HCT116 (cell line): ENCODE results near the gene KISS1R. TPM values are rescaled to one million over a fixed set of nuclear protein-coding genes. Genes with fewer than 3 reads are reported as not detected.

Experiments
- ATAC-seq: fragments of 200-7000 bp; cut with Tn5 transposase; 2 replicates; pipeline ENCODE4 v1.9.1; 2020; ENCODE audit warnings: mild to moderate bottlenecking, moderate library complexity
- BruUV-seq: library from RNA; stranded (reverse); fragments of 400-500 nt; replicated peaks from 2 replicates; lab custom pipeline; 2021; lab: Mats Ljungman, UMichigan
- CTCF ChIA-PET: fragments of 300-600 bp; sonication (Branson Sonifier 250); formaldehyde crosslinking; loops from one replicate; lab custom pipeline; 2021; ENCODE audit warnings: antibody characterized with exemption; lab: Charles Lee
- POLR2A ChIA-PET: fragments of 300-600, 350-600 bp; sonication (Branson Sonifier 250); formaldehyde crosslinking; loops from one replicate; lab custom pipeline; 2021; ENCODE audit warnings: antibody characterized with exemption; lab: Charles Lee
- RAD21 ChIA-PET, 2 experiments: fragments of 300-600 bp; sonication (Branson Sonifier 250); formaldehyde crosslinking; loops; one replicate each; lab custom pipeline; 2023; ENCODE audit warnings: low total read pairs in 2 of 2; ENCODE audit not compliant: uncharacterized antibody in 2 of 2, unreplicated experiment in 2 of 2, low non-redundant PET in 1 of 2; lab: Charles Lee
- DNase-seq: peaks from one replicate; pipeline ENCODE4 v3.0.0-alpha.2; 2010; ENCODE audit warnings: low read depth, low spot score
- H2AFZ ChIP-seq: fragments of 200-600 bp; shearing (Covaris generic), sonication (generic); 2 replicates; pipeline ENCODE4 v1.6.1; 2017; ENCODE audit warnings: low read depth, mixed run types, mixed read lengths, antibody characterized with exemption, low read length; ENCODE audit not compliant: poor library complexity, severe bottlenecking
- H3K27ac ChIP-seq: 2 replicates; pipeline ENCODE4 v1.5.1; 2012; ENCODE audit warnings: low read depth, low read length
- H3K27me3 ChIP-seq: fragments of 200-600 bp; sonication (generic); 2 replicates; pipeline ENCODE4 v1.6.1; 2016; ENCODE audit warnings: mixed run types, low read length, mixed read lengths; ENCODE audit not compliant: insufficient read depth
- H3K36me3 ChIP-seq, 2 experiments: fragments of 200-500 bp in 1 of 2; fragments of 200-600 bp in 1 of 2; sonication (Bioruptor generic) in 1 of 2; sonication (generic) in 1 of 2; 2 replicates each; pipeline versions ENCODE4 v1.5.1 to v1.6.1; 2014 to 2016; ENCODE audit warnings: low read length in 2 of 2, inconsistent platforms in 1 of 2, mixed read lengths in 1 of 2, mixed run types in 1 of 2; ENCODE audit not compliant: insufficient read depth in 2 of 2, control insufficient read depth in 1 of 2
- H3K4me1 ChIP-seq, 2 experiments: fragments of 200-600 bp in 1 of 2; sonication (generic) in 1 of 2; 2 replicates each; pipeline versions ENCODE4 v1.5.1 to v1.6.1; 2012 to 2017; ENCODE audit warnings: low read length in 2 of 2, inconsistent platforms in 1 of 2, mild to moderate bottlenecking in 1 of 2, mixed read lengths in 1 of 2, mixed run types in 1 of 2, moderate library complexity in 1 of 2; ENCODE audit not compliant: insufficient read depth in 2 of 2, control insufficient read depth in 1 of 2
- H3K4me2 ChIP-seq: fragments of 200-600 bp; sonication (generic); 2 replicates; pipeline ENCODE4 v1.6.1; 2017; ENCODE audit warnings: mixed run types, low read length, mixed read lengths
- H3K4me3 ChIP-seq, 2 experiments: fragments of 200-600 bp in 1 of 2; sonication (generic) in 1 of 2; replicated peaks in 1 of 2; 2 replicates each; pipeline ENCODE4 v1.5.1; 2011 to 2016; ENCODE audit warnings: low read length in 2 of 2, control low read depth in 1 of 2, low read depth in 1 of 2, mild to moderate bottlenecking in 1 of 2, mixed read lengths in 1 of 2, mixed run types in 1 of 2
- H3K79me2 ChIP-seq: fragments of 200-600 bp; sonication (generic); 2 replicates; pipeline ENCODE4 v1.6.1; 2017; ENCODE audit warnings: mild to moderate bottlenecking, mixed run types, low read length, moderate library complexity, mixed read lengths; ENCODE audit not compliant: insufficient read depth
- H3K9ac ChIP-seq: fragments of 200-600 bp; sonication (generic); 2 replicates; pipeline ENCODE4 v1.6.1; 2016; ENCODE audit warnings: low read length, mixed read lengths
- H3K9me2 ChIP-seq: fragments of 200-600 bp; sonication (generic), shearing (Covaris generic); 2 replicates; pipeline ENCODE4 v1.6.1; 2017; ENCODE audit warnings: mixed run types, mild to moderate bottlenecking, moderate library complexity; ENCODE audit not compliant: insufficient read depth
- H3K9me3 ChIP-seq, 2 experiments: fragments of 200-500 bp in 1 of 2; fragments of 200-600 bp in 1 of 2; sonication (Bioruptor generic) in 1 of 2; sonication (generic) in 1 of 2; 2 replicates each; pipeline ENCODE4 v1.6.1; 2014 to 2017; ENCODE audit warnings: low read length in 2 of 2, mixed read lengths in 2 of 2, inconsistent platforms in 1 of 2, low read depth in 1 of 2, mild to moderate bottlenecking in 1 of 2, mixed run types in 1 of 2, moderate library complexity in 1 of 2; ENCODE audit not compliant: control insufficient read depth in 1 of 2, insufficient read depth in 1 of 2
- H4K20me1 ChIP-seq: fragments of 200-600 bp; sonication (generic), shearing (Covaris generic); 2 replicates; pipeline ENCODE4 v1.6.1; 2017; ENCODE audit warnings: mixed run types, mild to moderate bottlenecking, moderate library complexity; ENCODE audit not compliant: insufficient read depth
- ATF3 ChIP-seq: IDR thresholded peaks from 2 replicates; pipeline ENCODE4 v1.6.1; 2012
- MAX ChIP-seq: IDR thresholded peaks from 2 replicates; pipeline ENCODE4 v1.6.1; 2012
- POLR2A ChIP-seq: IDR thresholded peaks from 2 replicates; pipeline ENCODE4 v1.7.0; 2011; ENCODE audit warnings: borderline replicate concordance; ENCODE audit not compliant: insufficient read depth, insufficient read length; ENCODE audit errors: extremely low read depth
- POLR2AphosphoS5 ChIP-seq: IDR thresholded peaks from 2 replicates; pipeline ENCODE4 v1.6.1; 2011; ENCODE audit warnings: mild to moderate bottlenecking, low read depth, low read length, moderate library complexity
- RAD21 ChIP-seq: IDR thresholded peaks from 2 replicates; pipeline ENCODE4 v1.6.1; 2012; ENCODE audit warnings: low read depth, mild to moderate bottlenecking
- REST ChIP-seq: IDR thresholded peaks from 2 replicates; pipeline ENCODE4 v1.6.1; 2012; ENCODE audit warnings: low read depth
- SRF ChIP-seq: IDR thresholded peaks from 2 replicates; pipeline ENCODE4 v1.6.1; 2012; ENCODE audit warnings: low read depth
- ZBTB33 ChIP-seq: IDR thresholded peaks from 2 replicates; pipeline ENCODE4 v1.6.1; 2011; ENCODE audit warnings: mild to moderate bottlenecking, low read length, moderate library complexity; ENCODE audit not compliant: insufficient replicate concordance; ENCODE audit errors: extremely low read depth
- ZFX ChIP-seq: fragments of 450-650 bp; IDR thresholded peaks from 2 replicates; pipeline ENCODE4 v1.6.1; 2017
- ZNF274 ChIP-seq: fragments of 200-500 bp; sonication (Bioruptor generic); IDR thresholded peaks from 2 replicates; pipeline ENCODE4 v1.6.1; 2014; ENCODE audit warnings: mild to moderate bottlenecking, low read depth, low read length, inconsistent platforms
- intact Hi-C: fragments of 100-400 bp; cut with micrococcal nuclease; formaldehyde crosslinking; loops from 2 replicates; pipeline ENCODE4 v1.10.0; 2022
- total RNA-seq: library from RNA; stranded (reverse); gene quantifications from one replicate; pipeline ENCODE4 v1.2.1, GENCODE V29; 2021; ENCODE audit not compliant: unreplicated experiment

Gene KISS1R
- total RNA-seq, 1 experiment from 2014 or later: 5.9 TPM

GRCh38 chr19:948842-949496 lies 31.8 kb downstream of the KISS1R start:
- intact Hi-C loops: no loop called here
- ChIA-PET CTCF (no interaction called here), RAD21 (no interaction called here), POLR2A (no interaction called here)
- peak overlapping the region; percentile 57 for H3K4me2 ChIP-seq
- no peaks in the 10 kb centered on the region for H3K27me3 ChIP-seq
- H3K4me1 ChIP-seq: peaks cover 36 to 54% of the 10 kb centered on the region in 2 experiments
- no peaks in the 10 kb centered on the region for H3K9me3 ChIP-seq
- no peak overlapping the region for H2AFZ ChIP-seq
- no TSS peak for BruUV-seq
- DNase-seq (no peak), ATAC-seq (peak; percentile 54)
- H4K20me1 ChIP-seq: no peaks in the 10 kb centered on the region
- H3K4me3 ChIP-seq: no peak overlapping the region
- no peak overlapping the region for H3K9ac ChIP-seq
- peaks cover 9% of the 10 kb centered on the region for H3K79me2 ChIP-seq
- H3K27ac ChIP-seq: no peak overlapping the region
- H3K36me3 ChIP-seq: no peaks in the 10 kb centered on the region; a peak in 1 of 4 replicates
- TF ChIP-seq ZBTB33 (no peak), POLR2AphosphoS5 (no peak), ATF3 (no peak), MAX (no peak), REST (no peak), ZFX (no peak), SRF (no peak), ZNF274 (no peak), POLR2A (no peak), RAD21 (no peak)
- H3K9me2 ChIP-seq: no peaks in the 10 kb centered on the region
